Kidney capillary endothelial cell (primary cell): Measurements from ENCODE around the gene SPATA19.

ENCODE experiments used
- DNase-seq: peaks from one replicate; pipeline ENCODE4 v3.0.0-alpha.2; 2018; ENCODE audit warnings: low spot score

Gene SPATA19

GRCh38 chr11:133818302-133818701, 27.0 kb downstream of the SPATA19 start:
- no peak for DNase-seq

- no peak for DNase-seq
Measured at GRCh38 chr11:133817449-133817848, 27.9 kb downstream of the SPATA19 start.

GRCh38 chr11:133816146-133816870, 29.0 kb downstream of the SPATA19 start:
- DNase-seq: no peak

GRCh38 chr11:133815636-133816035, 29.7 kb downstream of the SPATA19 start:
- DNase-seq: no peak

GRCh38 chr11:133814588-133815100, 30.7 kb downstream of the SPATA19 start:
- DNase-seq: no peak

GRCh38 chr11:133811850-133812685, 33.2 kb downstream of the SPATA19 start:
- no peak for DNase-seq

- DNase-seq: no peak
Measured at GRCh38 chr11:133810766-133811165, 34.5 kb downstream of the SPATA19 start.

GRCh38 chr11:133809569-133810491, 35.5 kb downstream of the SPATA19 start:
- no peak for DNase-seq

GRCh38 chr11:133808393-133809140, 36.7 kb downstream of the SPATA19 start:
- DNase-seq: no peak

GRCh38 chr11:133803026-133803425, 42.3 kb downstream of the SPATA19 start:
- no peak for DNase-seq

- no peak for DNase-seq
Measured at GRCh38 chr11:133801356-133801755, 44.0 kb downstream of the SPATA19 start.

GRCh38 chr11:133800666-133801065, 44.6 kb downstream of the SPATA19 start:
- DNase-seq: no peak

- DNase-seq: no peak
Measured at GRCh38 chr11:133797554-133797953, 47.8 kb downstream of the SPATA19 start.

GRCh38 chr11:133796043-133796795, 49.1 kb downstream of the SPATA19 start:
- no peak for DNase-seq

GRCh38 chr11:133795088-133795487, 50.2 kb downstream of the SPATA19 start:
- no peak for DNase-seq

GRCh38 chr11:133794205-133794604, 51.1 kb downstream of the SPATA19 start:
- no peak for DNase-seq

GRCh38 chr11:133793271-133794035, 51.9 kb downstream of the SPATA19 start:
- DNase-seq: no peak

- DNase-seq: no peak
Measured at GRCh38 chr11:133790995-133791394, 54.3 kb downstream of the SPATA19 start.
